Left ventricle myocardium superior (tissue), 1 donor: Measurements from ENCODE around the gene CCDC192. TPM values are rescaled to one million over a fixed set of nuclear protein-coding genes. Genes with fewer than 3 reads are reported as not detected.

Experiments
- ATAC-seq: fragments of 200-7000 bp; cut with Tn5 transposase; one replicate; pipeline ENCODE4 v1.9.1; 2020; ENCODE audit warnings: mild to moderate bottlenecking, moderate library complexity
- DNase-seq: peaks from one replicate; pipeline ENCODE4 v3.0.0-alpha.2; 2020
- intact Hi-C: fragments of 100-400 bp; cut with micrococcal nuclease; formaldehyde crosslinking; loops from one replicate; pipeline ENCODE4 v1.11.0; 2022
- total RNA-seq: library from RNA; stranded (reverse); fragmentation: NEBNext Ultra II Directional; extraction: Animal tissue kit (Norgen Biotek cat#: 25700); gene quantifications from one replicate; pipeline ENCODE4 v1.2.1, GENCODE V29; 2021
- donor health status: DM: no; HTN: yes; CAD: no; lungs with severe emphysema.

The CCDC192 gene
- total RNA-seq, 1 donor from 2014 or later, result not detected

DNA sequence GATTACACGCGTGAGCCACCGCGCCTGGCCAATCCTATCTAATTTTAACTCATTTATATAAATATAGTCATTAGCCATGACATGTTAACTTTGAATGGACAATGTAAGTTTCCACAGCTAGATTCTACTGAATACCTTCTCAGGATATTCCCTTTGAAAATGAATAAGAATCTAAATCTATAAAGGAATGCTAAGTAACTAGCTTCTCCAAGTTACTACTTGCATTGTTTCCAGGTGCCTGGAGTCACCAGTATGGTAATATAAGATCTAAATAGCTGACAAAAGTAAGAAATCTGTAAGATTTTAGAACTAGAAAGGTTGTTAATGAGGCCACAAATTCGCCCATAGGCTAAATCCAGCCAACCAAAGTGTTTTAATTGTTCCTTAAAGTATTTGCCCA is 191.3 kb downstream of the CCDC192 start:
- ATAC-seq (no peak), DNase-seq (no peak)
- intact Hi-C loops, result no loop called here

DNA sequence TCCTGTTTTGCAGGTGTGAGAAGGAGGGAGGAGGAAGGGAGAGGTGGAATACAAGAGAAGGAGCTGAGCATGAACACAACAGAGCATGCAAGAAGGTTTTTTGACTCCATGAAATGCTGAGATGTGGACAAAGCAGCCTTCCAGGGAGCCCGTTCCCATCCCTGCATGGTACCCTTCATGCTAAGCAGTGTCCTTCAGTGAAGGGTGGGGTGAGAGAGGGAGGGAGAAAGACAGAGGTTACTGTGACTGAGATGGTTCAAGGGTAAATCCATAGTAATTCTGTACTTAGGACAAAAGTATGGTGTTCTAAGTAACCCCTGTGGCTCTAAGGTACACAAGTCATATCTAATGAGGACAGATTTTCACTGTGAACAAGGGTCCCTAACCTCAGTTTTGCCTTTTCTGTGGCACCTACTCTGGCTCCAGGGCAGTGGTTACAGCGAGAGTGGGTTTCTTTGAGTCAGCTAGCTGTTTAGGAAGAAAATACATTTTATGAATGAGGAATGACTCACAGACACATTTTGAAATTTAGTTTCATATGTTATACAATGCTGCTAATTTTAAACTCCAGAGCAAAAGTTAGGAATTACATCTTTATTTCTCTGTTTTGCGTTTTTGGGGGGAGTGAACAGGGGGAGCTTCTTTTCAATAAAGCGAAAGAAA is 195.5 kb downstream of the CCDC192 start:
- intact Hi-C loops, result no loop called here
- DNase-seq (no peak), ATAC-seq (no peak)

DNA sequence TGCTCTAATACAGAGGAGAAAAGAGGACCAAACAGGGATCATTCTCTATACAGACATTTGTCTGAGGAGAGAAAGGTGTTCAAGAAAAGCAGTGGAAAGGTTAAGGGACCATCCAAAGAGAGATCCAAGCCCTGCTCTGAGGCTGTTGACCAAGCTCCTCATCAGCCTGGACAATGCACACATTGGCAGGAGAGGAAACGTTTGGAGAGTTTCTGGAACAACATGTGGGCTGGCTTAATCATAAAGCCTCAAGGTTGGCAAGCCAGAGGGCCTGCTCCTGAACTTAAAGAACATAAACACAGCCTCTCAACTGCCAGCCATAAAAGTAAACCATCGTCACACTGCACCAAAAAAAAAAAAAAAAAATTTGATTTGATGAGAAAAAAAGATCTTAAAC is 196.0 kb downstream of the CCDC192 start:
- DNase-seq (no peak), ATAC-seq (no peak)
- intact Hi-C loops, result no loop called here

DNA sequence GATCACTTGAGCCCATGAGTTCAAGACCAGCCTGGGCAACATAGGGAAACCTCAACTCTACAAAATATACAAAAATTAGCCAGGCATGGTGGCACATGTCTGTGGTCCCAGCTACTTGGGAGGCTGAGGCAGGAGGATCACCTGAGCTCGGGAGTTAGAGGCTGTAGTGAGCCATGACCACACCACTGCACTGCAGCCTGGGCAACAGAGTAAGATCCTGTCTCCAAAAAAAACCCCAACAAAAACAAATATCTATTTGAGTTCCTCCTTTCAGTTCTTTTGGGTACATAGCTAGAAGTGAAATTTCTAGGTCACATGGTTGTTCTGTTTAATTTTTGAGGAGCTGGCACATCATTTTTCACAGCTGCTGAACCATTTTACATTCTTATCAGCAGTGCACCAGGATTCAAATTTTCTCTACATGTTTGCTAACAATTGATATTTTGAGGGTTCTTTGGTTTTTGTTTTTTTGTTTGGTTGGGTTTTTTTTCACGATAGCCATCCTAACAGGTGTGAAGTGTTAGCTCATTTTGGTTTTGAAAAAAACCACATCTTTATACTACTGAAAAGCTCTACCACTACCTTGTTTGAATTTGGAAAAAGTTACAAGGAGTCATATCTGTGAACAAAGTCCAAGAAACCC is 203.5 kb downstream of the CCDC192 start:
- intact Hi-C loops, result no loop called here
- ATAC-seq (no peak), DNase-seq (no peak)

DNA sequence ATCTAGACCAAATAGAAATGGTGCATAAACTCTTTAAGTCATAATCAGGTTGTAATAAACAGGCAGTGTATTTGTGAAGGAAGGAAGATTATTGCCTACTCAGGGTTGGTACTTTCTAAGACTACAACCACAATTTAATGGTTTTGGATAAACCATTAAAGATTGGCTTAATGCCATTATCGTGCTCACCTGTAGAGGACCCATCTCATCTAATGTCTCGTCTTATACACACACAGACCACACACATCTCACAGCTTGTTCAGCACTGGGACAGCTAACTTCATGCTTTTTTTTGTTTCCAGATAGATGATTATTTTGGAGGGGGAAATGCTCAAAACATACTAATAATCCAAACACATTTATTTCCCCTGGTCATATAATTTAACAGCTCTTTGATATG is 204.7 kb downstream of the CCDC192 start:
- intact Hi-C loops, result no loop called here
- no peak for ATAC-seq
- DNase-seq, result no peak

DNA sequence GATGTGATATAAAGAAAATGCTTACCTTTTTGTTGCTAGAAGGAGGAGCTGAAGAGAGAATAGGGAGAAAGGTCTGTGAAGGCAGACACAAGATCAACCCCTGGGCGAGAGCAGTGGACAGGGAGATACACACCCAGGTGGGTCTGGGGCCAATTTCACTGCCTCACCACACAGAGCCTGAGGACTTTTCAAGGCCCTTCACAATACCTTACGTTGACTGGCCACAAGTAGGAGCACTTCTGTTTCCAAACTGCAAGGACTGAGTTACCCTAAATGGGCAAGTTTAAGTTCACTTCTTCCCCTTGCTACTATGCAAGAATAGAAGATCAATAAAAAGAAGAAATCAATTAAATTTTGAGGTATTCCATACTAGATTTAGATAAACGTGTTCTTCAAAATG is 205.9 kb downstream of the CCDC192 start:
- no peak for DNase-seq
- ATAC-seq, result peak; percentile 61

DNA sequence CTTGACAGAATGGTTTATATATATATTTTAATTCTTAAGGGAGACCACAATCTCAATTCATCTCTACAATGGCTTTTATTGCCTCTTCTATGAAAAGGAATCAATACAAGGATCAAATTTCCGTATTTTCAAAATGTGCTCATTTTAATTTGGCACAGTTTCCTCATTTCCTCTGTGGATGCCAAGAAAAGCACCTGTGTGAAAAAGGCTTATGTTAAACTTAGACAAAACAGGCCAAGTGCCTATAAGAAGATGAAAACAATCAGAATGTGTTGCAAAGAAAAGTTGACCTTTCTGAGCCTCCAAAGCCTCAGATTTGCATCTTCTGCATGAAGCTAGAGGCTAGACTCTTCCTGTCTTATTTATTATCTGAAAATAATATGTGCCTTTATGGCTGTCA is 206.6 kb downstream of the CCDC192 start:
- DNase-seq, result no peak
- ATAC-seq, result no peak
- intact Hi-C loops, result no loop called here

More for the DNA sequence above, 205.9 kb downstream of the CCDC192 start:
- intact Hi-C loops, result no loop called here

DNA sequence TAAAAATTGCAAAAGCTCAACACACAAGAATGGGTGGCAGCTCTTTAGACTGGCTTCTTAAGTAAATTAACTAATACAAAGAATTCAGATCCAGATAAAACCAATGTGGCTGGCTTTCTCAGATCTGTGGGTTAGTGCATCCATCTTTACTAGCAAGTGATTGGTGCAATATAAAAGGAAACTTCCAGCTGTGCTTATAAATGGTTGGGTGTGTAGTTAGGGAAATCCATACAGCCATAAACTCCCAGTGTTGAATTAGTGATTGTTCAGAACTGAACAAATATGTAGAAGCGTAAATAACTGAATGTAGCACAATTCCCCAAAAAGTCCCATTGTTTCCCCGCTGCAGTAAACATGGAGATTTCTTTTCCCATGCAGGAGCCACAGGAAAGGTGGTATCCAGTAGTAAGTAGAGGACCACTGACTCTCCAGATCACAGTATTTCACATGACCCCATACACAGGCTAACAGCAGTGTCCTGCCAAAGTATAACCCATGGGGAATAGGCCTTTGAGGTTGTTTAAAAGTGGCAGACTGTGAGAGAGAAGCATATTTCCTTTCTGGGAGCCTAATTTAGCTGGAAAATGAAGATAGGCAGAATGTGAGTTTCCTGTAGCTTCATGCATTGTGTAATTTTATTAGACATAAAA is 207.2 kb downstream of the CCDC192 start:
- no peak for DNase-seq
- intact Hi-C loops, result no loop called here
- peak; percentile 52 for ATAC-seq

DNA sequence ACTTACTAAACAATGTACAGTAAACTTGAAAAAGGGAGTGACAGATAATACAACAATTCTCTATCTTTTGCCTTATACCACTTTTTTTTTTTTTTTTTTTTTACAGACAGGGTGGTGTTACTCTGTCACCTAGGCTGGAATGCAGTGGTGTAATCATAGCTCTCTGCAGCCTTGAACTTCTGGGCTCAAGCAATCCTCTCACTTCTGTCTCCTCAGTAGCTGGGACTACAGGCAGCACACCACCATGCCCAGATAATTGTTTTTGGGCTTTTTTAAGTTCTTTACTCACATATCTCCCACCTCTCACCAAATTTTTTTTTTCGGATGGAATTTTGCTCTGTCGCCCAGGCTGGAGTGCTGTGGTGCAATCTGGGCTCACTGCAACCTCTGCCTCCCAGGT is 208.4 kb downstream of the CCDC192 start:
- ATAC-seq (no peak), DNase-seq (no peak)
- intact Hi-C loops, result no loop called here

DNA sequence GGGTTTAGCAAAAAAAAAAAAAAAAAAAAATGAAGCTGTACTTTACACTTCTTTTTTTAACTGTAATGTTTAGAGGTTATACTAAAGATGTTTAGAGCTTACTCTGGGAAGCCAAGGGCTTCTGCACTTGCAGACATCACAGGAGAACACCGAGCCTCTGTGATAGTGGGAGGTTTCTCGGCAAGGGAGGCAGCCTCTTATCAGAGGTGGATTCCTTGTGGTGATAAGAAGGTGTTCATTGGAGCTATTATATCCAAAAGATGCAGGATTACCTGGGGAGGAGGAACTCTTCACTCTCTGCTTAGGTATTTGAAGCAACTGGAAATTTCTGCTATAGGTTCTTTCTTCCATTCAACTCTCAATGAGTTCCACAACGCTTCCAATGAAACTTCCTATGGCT is 209.2 kb downstream of the CCDC192 start:
- no peak for ATAC-seq
- DNase-seq, result no peak
- intact Hi-C loops, result no loop called here

DNA sequence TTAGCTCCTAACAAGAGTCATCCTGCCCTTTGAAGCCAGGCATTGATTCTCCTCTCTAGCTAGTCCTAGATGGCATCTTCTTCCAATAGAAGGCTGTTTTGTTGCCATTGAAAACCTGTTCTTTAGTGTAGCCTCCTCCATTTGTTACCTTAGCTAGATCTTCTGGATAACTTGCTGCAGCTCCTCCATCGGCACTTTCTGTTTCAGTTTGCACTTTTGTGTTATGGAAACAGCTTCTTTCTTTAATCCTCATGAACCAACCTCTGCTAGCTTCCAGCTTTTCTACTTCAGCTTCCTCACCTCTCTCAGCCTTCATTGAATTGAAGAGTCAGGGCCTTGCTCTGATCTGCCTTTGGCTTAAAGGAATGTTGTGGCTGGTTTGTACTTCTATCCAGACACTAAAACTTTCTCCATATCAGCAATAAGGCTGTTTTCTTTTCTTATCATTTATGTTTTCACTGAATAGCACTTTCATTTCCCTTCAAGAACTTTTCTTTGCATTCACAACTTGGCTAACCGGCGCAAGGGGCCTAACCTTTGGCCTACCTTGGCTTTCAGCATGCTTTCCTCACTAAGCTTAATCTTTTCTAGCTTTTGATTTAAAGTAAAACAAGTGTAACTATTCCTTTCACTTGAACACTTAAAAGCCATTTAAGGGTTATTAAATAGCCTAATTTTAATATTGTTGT is 213.8 kb downstream of the CCDC192 start:
- intact Hi-C loops, result no loop called here
- ATAC-seq (no peak), DNase-seq (no peak)

DNA sequence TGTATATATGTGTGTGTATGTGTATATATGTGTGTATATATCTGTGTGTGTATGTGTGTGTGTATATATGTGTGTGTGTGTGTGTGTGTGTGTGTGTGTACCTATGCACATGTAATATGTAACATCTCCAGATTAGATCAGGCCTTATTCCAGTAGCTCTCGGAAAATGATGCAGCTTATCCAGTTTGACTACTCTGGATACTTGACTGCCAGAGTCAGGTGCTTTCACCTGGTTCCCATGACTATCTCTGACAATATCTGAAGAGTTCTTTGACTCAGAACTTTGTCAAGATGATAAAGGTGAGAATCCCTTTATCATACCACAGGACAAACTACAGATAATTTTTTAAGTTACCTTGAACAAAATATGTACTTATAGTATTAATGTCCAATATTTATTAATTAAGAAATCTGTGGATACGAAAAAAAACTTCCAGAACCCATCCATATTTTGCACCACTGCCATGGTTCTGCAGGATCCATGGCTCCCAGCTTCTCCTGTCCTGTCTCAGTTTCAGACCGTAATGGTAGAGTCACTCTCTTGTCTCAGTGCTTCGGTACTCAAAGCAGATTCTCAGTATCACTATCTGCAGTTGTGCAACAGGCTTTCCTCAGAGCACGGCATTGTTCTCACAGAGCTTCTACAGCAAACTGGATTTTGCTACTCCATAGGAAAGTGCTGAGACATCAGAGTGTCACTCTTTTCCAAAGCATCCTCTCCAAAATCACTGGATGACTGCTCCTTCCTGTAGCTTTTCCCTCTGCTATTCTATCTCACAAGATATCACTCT is 216.0 kb downstream of the CCDC192 start:
- ATAC-seq, result no peak
- no peak for DNase-seq
- intact Hi-C loops, result no loop called here

DNA sequence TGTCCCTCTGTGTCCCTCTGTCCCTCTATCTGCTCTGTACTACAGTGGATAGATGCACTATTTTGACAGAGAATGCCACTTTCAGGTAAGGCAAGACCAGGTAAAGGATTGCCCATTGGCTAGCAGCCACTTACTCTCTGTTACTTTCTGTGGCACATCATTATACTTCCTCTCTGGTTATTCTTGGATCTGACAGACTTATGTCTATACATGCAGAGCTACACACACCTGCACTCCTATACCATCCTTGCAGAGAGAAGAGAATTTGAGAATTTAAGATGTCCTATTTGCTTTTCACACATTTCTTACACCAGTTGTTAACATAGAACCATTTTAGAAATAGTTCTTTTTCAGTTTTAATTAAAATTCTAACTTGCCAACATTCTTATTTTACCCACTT is 216.6 kb downstream of the CCDC192 start:
- intact Hi-C loops, result no loop called here
- ATAC-seq, result no peak
- no peak for DNase-seq

DNA sequence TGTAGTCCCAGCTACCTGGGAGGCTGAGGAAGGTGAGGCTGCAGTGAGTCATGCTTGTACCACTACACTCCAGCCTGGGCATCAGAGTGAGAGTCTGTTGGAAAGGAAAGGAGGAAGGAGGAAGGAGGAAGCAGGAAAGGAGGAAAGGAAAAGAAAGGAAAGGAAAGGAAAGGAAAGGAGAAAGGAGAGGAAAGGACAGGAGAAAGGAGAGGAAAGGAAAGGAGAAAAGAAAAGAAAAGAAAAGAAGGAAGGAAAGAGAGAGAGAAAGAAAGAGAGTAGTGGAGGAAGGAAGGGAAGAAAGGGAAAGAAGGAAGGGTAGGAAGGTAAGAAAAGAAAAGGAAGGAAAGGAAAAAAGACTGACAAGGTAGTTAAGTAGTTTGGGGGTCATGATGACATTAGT is 217.7 kb downstream of the CCDC192 start:
- no peak for DNase-seq
- ATAC-seq, result no peak
- intact Hi-C loops, result no loop called here

DNA sequence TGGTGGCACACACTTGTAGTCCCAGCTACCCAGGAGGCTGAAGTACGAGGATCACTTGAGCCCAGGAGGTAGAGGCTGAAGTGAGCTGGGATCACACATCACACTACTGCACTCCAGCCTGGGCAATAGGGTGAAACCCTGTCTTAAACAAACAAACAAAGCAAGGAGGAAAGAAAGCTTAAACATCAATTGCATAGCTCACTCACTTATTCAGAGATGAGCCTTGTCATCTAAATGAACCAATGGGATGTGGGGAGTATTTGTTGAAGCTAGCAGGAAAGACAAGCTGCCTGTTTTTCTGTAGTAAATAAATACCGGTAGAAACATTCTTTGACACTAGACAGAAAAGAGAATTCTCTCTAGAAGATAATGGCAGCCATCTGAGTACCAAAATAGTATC is 219.4 kb downstream of the CCDC192 start:
- intact Hi-C loops, result no loop called here
- DNase-seq (no peak), ATAC-seq (no peak)

DNA sequence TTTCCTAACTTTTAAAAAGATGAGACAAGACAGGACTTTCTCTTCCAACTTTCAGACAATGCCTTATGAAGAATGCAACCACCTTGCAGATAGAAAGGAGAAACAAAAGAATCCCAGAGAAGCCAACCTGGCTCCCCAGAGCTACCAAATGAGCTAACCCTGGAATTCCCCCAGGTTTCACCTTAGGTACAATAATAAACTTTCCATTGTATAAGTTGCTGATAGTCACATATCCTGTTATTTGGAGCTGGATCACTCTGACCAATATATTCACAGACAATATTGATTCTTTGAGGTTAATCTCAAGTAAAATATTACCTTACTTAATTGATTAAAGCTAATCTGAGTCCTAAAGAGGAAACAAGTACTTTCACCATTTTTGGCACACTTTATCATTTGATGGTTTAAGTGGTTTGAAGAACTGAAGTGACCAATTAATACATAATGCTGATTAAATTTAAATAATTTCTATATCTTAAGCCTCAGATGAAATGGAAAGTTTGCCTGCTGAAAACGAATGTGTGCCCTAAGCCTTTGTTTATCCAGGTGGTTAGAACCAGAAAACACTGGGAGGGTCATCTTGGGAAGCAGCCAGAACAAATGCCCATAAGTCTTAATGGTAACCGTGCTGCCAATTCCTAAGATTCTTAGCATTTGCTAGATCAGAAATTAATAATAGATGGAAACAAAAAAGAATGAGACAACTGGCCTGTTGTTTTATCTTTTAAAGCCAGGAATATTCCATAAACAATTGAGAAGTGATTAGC is 220.8 kb downstream of the CCDC192 start:
- intact Hi-C loops, result no loop called here
- DNase-seq (no peak), ATAC-seq (no peak)

DNA sequence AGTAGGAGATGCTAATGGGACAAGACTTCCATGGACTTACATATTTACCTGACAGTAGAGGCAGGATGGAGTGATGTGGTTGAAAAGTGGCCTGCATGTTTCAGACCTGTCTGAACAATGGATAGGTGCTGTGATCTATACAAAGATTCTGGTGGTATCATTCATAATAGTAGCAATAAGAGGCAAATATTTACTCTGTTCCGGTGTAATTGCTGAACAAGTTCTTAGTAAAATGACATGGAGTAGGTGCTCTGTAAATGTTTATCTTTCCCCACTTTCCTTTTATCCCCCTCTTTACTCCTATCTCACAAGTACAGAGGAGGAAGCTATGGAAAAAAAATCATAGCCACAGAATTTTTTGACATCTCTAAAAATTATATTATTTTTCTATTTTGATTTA is 221.4 kb downstream of the CCDC192 start:
- no peak for ATAC-seq
- no peak for DNase-seq
- intact Hi-C loops, result no loop called here

DNA sequence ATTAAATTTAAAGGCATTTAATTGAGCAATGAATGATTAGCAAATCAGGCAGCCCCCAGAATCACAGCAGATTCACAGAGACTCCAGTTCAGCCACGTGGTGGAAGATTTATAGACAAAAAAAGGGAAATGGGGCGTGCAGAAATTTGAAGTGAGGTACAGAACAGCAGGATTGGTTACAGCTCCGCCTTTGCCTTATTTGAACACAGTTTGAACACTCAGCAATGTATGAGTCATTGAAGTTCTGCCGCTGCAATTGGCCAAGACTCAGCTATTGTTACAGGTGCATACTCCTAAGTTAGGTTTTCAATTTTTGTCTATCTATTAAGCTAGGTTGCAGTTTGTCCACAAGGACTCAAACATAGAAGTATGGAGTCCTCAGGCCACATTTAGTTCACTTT is 222.7 kb downstream of the CCDC192 start:
- intact Hi-C loops, result no loop called here
- DNase-seq (no peak), ATAC-seq (no peak)

DNA sequence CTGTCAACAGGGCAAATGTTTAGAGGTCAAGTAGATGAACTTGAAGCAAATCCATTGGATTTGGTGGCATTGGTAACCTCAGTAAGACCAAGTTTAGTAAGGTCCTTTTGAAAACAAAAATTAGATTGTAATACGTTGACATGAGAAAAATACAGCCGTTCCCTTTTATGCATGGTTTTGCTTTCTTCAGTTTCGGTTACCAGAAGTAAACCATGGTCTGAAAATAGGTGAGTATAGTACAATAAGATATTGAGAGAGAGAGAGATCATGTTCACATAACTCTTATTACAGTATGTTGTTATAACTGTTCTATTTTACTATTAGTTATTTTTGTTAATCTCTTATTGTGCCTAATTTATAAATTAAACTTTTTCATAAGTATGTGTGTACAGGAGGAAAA is 223.8 kb downstream of the CCDC192 start:
- intact Hi-C loops, result no loop called here
- ATAC-seq, result no peak
- DNase-seq, result no peak
